Measurements from ENCODE around the gene ZCCHC10. TPM values are rescaled to one million over a fixed set of nuclear protein-coding genes. Genes with fewer than 3 reads are reported as not detected.

ZCCHC10 gene
- total and polyA plus RNA-seq, 2 donors (not counting 3 experiments of a cell fraction or from before 2014, with no cell fraction given) = 25.9 to 32.1 TPM

- Histone ChIP-seq H3K27me3 (ENCODE audit: control insufficient read depth in 2 of 2, insufficient read depth in 2 of 2, low read length in 2 of 2) (no peaks in the 10 kb centered on the region), H3K27ac (ENCODE audit: insufficient read depth, low read depth, low read length) (no peak overlapping the region), H3K4me2 (ENCODE audit: insufficient read depth, low read length) (no peak overlapping the region), H4K20me1 (replicated peaks; ENCODE audit: control insufficient read depth, extremely low read depth, insufficient read depth, low read length) (peaks cover 7% of the 10 kb centered on the region), H3K4me1 (ENCODE audit: control insufficient read depth, extremely low read depth, insufficient read depth, low read length) (no peaks in the 10 kb centered on the region), H3K4me3 (replicated peaks in 1 of 3; ENCODE audit: insufficient read depth in 1 of 3, low read depth in 1 of 3, low read length in 3 of 3) (no peak overlapping the region), H3K9me1 (replicated peaks; ENCODE audit: control insufficient read depth, extremely low read depth, insufficient read depth, low read length) (no peaks in the 10 kb centered on the region), H2AFZ (ENCODE audit: low read depth, low read length) (no peak overlapping the region), H3K9me3 (replicated peaks; ENCODE audit: control insufficient read depth, insufficient read depth, low read length) (no peaks in the 10 kb centered on the region), H3K79me2 (ENCODE audit: control insufficient read depth, insufficient read depth, low read length) (peaks cover 61% of the 10 kb centered on the region), H3K36me3 (ENCODE audit: control insufficient read depth in 2 of 2, extremely low read depth in 1 of 2, insufficient read depth in 2 of 2, low read length in 2 of 2) (peaks cover 3 to 11% of the 10 kb centered on the region in 2 experiments), H3K9ac (replicated peaks; ENCODE audit: extremely low read depth, insufficient read depth, low read length) (no peak overlapping the region)
- dilution Hi-C loops (cut with MboI; ENCODE audit: extremely low pct_ligation_motif_present, low sequenced_read_pairs) = no loop called here
- ChIA-PET CTCF (no interaction called here), POLR2A (no interaction called here)
- no peak for TF ChIP-seq EZH2 (IDR thresholded peaks at IDR 0.05; ENCODE audit: borderline replicate concordance, low read depth, low read length, severe bottlenecking)
- intact Hi-C loops (cut with micrococcal nuclease) = no loop called here
- no TSS peak for BruUV-seq (replicated peaks)
- FAIRE-seq = no peak
- DNase-seq (ENCODE audit: low read depth, low spot score) = no peak
These were observed 39.7 kb upstream of the ZCCHC10 start for GRCh38 chr5:133066045-133066444.

DNA sequence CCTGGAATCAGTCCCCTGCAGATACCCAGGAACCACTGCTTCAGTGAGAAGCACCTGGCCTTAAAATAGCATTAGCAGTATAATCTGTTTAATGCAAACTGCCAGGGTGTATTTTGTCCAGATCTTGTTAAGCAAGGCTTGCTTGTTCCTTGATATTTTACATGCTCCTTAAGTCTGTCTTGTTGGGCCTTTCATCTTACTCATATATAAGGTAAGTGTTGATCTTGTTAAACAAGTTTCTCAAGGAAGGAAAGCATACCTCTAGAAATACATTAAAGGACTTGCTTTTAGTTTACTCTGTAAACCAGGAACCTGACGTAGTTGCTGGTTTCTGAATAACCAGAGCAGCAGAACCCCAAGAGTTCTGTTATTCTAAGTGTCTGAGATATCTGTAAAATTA, 39.1 kb upstream of the ZCCHC10 start:
- no peak overlapping the region for H2AFZ ChIP-seq (ENCODE audit: low read depth, low read length)
- H3K27ac ChIP-seq (ENCODE audit: insufficient read depth, low read depth, low read length) = no peak overlapping the region
- no peak for TF ChIP-seq GATA2 (IDR thresholded peaks at IDR 0.05; ENCODE audit: insufficient read depth, insufficient read length, low read depth, low read length)
- no peak for TF ChIP-seq POLR2AphosphoS5 (IDR thresholded peaks at IDR 0.05; ENCODE audit: insufficient read depth, low read depth, low read length)
- TF ChIP-seq EZH2 (IDR thresholded peaks at IDR 0.05; ENCODE audit: borderline replicate concordance, low read depth, low read length, severe bottlenecking) = no peak
- TF ChIP-seq MAX (IDR thresholded peaks at IDR 0.05; ENCODE audit: insufficient read depth, insufficient read length) = no peak
- no peak for TF ChIP-seq FOS (IDR thresholded peaks at IDR 0.05; ENCODE audit: borderline replicate concordance, insufficient read depth, low read length)
- TF ChIP-seq JUN (IDR thresholded peaks at IDR 0.05; ENCODE audit: borderline replicate concordance, insufficient read depth, insufficient read length, low read depth) = no peak
- TF ChIP-seq MYC (IDR thresholded peaks at IDR 0.05; ENCODE audit: low read depth, low read length) = no peak
- BruUV-seq (replicated peaks) = no TSS peak
- H3K9ac ChIP-seq (replicated peaks; ENCODE audit: extremely low read depth, insufficient read depth, low read length) = no peak overlapping the region
- no peak overlapping the region for H3K4me2 ChIP-seq (ENCODE audit: insufficient read depth, low read length)
- no peaks in the 10 kb centered on the region for H3K4me1 ChIP-seq (ENCODE audit: control insufficient read depth, extremely low read depth, insufficient read depth, low read length)
- intact Hi-C loops (cut with micrococcal nuclease) (no loop called here), dilution Hi-C loops (cut with MboI; ENCODE audit: extremely low pct_ligation_motif_present, low sequenced_read_pairs) (no loop called here)
- H3K9me1 ChIP-seq (replicated peaks; ENCODE audit: control insufficient read depth, extremely low read depth, insufficient read depth, low read length) = no peaks in the 10 kb centered on the region
- no peak overlapping the region for H3K4me3 ChIP-seq (replicated peaks in 1 of 3; ENCODE audit: insufficient read depth in 1 of 3, low read depth in 1 of 3, low read length in 3 of 3)
- no peak for FAIRE-seq
- H3K27me3 ChIP-seq (ENCODE audit: control insufficient read depth in 2 of 2, insufficient read depth in 2 of 2, low read length in 2 of 2) = no peaks in the 10 kb centered on the region
- no peaks in the 10 kb centered on the region for H3K9me3 ChIP-seq (replicated peaks; ENCODE audit: control insufficient read depth, insufficient read depth, low read length)
- DNase-seq (ENCODE audit: low read depth, low spot score) = no peak
- peaks cover 62% of the 10 kb centered on the region for H3K79me2 ChIP-seq (ENCODE audit: control insufficient read depth, insufficient read depth, low read length)
- CTCF ChIA-PET = no interaction called here
- POLR2A ChIA-PET = no interaction called here
- peaks cover 3 to 11% of the 10 kb centered on the region in 2 experiments for H3K36me3 ChIP-seq (ENCODE audit: control insufficient read depth in 2 of 2, extremely low read depth in 1 of 2, insufficient read depth in 2 of 2, low read length in 2 of 2)
- H4K20me1 ChIP-seq (replicated peaks; ENCODE audit: control insufficient read depth, extremely low read depth, insufficient read depth, low read length) = peaks cover 7% of the 10 kb centered on the region

Measured in endothelial cell of umbilical vein (primary cell).